ENCODE data around the gene INSM1.

GRCh38 chr20:20404633-20405032 lies 36.7 kb downstream of the INSM1 start:
- TF ChIP-seq EZH2phosphoT487 (IDR thresholded peaks at IDR 0.05; ENCODE audit: low read length) (no peak), CTCF (IDR thresholded peaks at IDR 0.05; ENCODE audit: low read length) (no peak), EZH2 (optimal IDR thresholded peaks at IDR 0.05; ENCODE audit: low read depth, low read length) (no peak)

All from MM.1S (cell line).